CD14-positive monocyte (primary cell): ENCODE measurements around the gene CPNE2. TPM values are rescaled to one million over a fixed set of nuclear protein-coding genes. Genes with fewer than 3 reads are reported as not detected.

Experiments
- DNase-seq, 3 donors: peaks; one replicate each; pipeline ENCODE4 v3.0.0-alpha.2; 2011 to 2022
- H2AFZ ChIP-seq: 2 replicates; pipeline ENCODE4 v1.6.0; 2012; ENCODE audit warnings: mild to moderate bottlenecking, low read depth, low read length, inconsistent platforms; ENCODE audit not compliant: insufficient read depth, poor library complexity, severe bottlenecking
- H3K27ac ChIP-seq, 2 donors: 1 replicate in 1 of 2; 2 replicates in 1 of 2; pipeline ENCODE4 v1.5.1; 2012 to 2013; ENCODE audit warnings: low read length in 2 of 2, control low read depth in 1 of 2, inconsistent platforms in 1 of 2, low read depth in 1 of 2, mild to moderate bottlenecking in 1 of 2
- H3K27me3 ChIP-seq, 2 donors: one replicate each; pipeline versions ENCODE4 v1.6.0 to v1.6.1; 2011 to 2013; ENCODE audit warnings: low read length in 2 of 2; ENCODE audit not compliant: control insufficient read depth in 2 of 2, insufficient read depth in 2 of 2
- H3K36me3 ChIP-seq, 2 donors: replicated peaks in 1 of 2; 1 replicate in 1 of 2; 2 replicates in 1 of 2; pipeline versions ENCODE4 v1.5.1 to v1.6.1; 2012 to 2013; ENCODE audit warnings: low read length in 2 of 2, control low read depth in 1 of 2, inconsistent platforms in 1 of 2, mild to moderate bottlenecking in 1 of 2; ENCODE audit not compliant: insufficient read depth in 2 of 2, control insufficient read depth in 1 of 2
- H3K4me1 ChIP-seq, 2 donors: 1 replicate in 1 of 2; 2 replicates in 1 of 2; pipeline versions ENCODE4 v1.5.1 to v1.6.1; 2012 to 2013; ENCODE audit warnings: low read length in 2 of 2, control low read depth in 1 of 2, inconsistent platforms in 1 of 2, mild to moderate bottlenecking in 1 of 2, moderate library complexity in 1 of 2; ENCODE audit not compliant: insufficient read depth in 2 of 2, control insufficient read depth in 1 of 2
- H3K4me2 ChIP-seq: replicated peaks from 2 replicates; pipeline ENCODE3; 2012; ENCODE audit warnings: low read length, moderate library complexity, mild to moderate bottlenecking; ENCODE audit not compliant: poor library complexity, severe bottlenecking; ENCODE audit errors: extremely low read depth
- H3K4me3 ChIP-seq, 3 experiments: fragments of 200-600 bp in 1 of 3; sonication (generic) in 1 of 3; replicated peaks in 1 of 3; 1 replicate in 2 of 3; 2 replicates in 1 of 3; pipeline ENCODE4 v1.5.1; 2011 to 2013; ENCODE audit warnings: low read length in 3 of 3, mild to moderate bottlenecking in 3 of 3, control low read depth in 2 of 3, low read depth in 2 of 3, inconsistent platforms in 1 of 3, moderate library complexity in 1 of 3
- H3K79me2 ChIP-seq: 2 replicates; pipeline ENCODE4 v1.6.0; 2012; ENCODE audit warnings: mild to moderate bottlenecking, control low read depth, inconsistent platforms, low read length, moderate library complexity; ENCODE audit not compliant: insufficient read depth
- H3K9ac ChIP-seq: 2 replicates; pipeline ENCODE4 v1.6.0; 2017; ENCODE audit warnings: low read length, mild to moderate bottlenecking; ENCODE audit not compliant: insufficient read depth, poor library complexity, severe bottlenecking
- H3K9me3 ChIP-seq, 2 donors: replicated peaks in 1 of 2; 1 replicate in 1 of 2; 2 replicates in 1 of 2; pipeline versions ENCODE4 v1.5.1 to v1.6.1; 2012 to 2013; ENCODE audit warnings: low read length in 2 of 2, control low read depth in 1 of 2; ENCODE audit not compliant: control insufficient read depth in 1 of 2, insufficient read depth in 1 of 2
- H4K20me1 ChIP-seq: 2 replicates; pipeline ENCODE4 v1.6.0; 2012; ENCODE audit warnings: mild to moderate bottlenecking, low read length, control low read depth, moderate library complexity; ENCODE audit not compliant: insufficient read depth
- H3K27ac Mint-ChIP-seq, 7 donors: one replicate each; pipeline ENCODE4 v1.8.0; 2020; ENCODE audit warnings: mild to moderate bottlenecking in 7 of 7, mixed read lengths in 7 of 7, moderate library complexity in 6 of 7, inconsistent platforms in 2 of 7
- H3K27me3 Mint-ChIP-seq, 3 donors: one replicate each; pipeline ENCODE4 v1.8.0; 2021 to 2022; ENCODE audit warnings: low read depth in 3 of 3, mild to moderate bottlenecking in 3 of 3, mixed read lengths in 3 of 3, moderate library complexity in 3 of 3, inconsistent platforms in 1 of 3
- H3K36me3 Mint-ChIP-seq, 2 donors: one replicate each; pipeline ENCODE4 v1.8.0; 2020; ENCODE audit warnings: mixed read lengths in 2 of 2, inconsistent platforms in 1 of 2, mild to moderate bottlenecking in 1 of 2
- H3K4me1 Mint-ChIP-seq: one replicate; pipeline ENCODE4 v1.8.0; 2020; ENCODE audit warnings: mild to moderate bottlenecking, mixed read lengths
- H3K4me3 Mint-ChIP-seq, 2 donors: one replicate each; pipeline ENCODE4 v1.8.0; 2020; ENCODE audit warnings: mild to moderate bottlenecking in 2 of 2, mixed read lengths in 2 of 2, moderate library complexity in 1 of 2
- H3K9me3 Mint-ChIP-seq, 7 donors: one replicate each; pipeline ENCODE4 v1.8.0; 2020 to 2022; ENCODE audit warnings: mixed read lengths in 7 of 7, mild to moderate bottlenecking in 6 of 7, moderate library complexity in 6 of 7, inconsistent platforms in 2 of 7
- CTCF ChIP-seq: fragments of 200-600 bp; IDR thresholded peaks from one replicate; pipeline ENCODE4 v1.8.0; 2022; ENCODE audit warnings: antibody characterized with exemption, mild to moderate bottlenecking
- WGBS: methylation state at CpG from one replicate; pipeline ENCODE4 v1.1.5; 2013; ENCODE audit warnings: missing lambda C conversion rate; ENCODE audit not compliant: insufficient coverage; 5-methylcytosine and 5-hydroxymethylcytosine counted together
- intact Hi-C, 2 donors: fragments of 100-400 bp; cut with micrococcal nuclease; formaldehyde crosslinking; loops; one replicate each; pipeline versions ENCODE4 v1.15.0 to v1.15.1; 2023
- polyA plus RNA-seq, 3 donors: library from polyadenylated mRNA; depleted of rRNA in 1 of 3; unstranded in 2 of 3; stranded (reverse) in 1 of 3; fragments of 300-500 nt in 2 of 3; fragments of >200 nt in 1 of 3; fragmentation: Illumina TruSeq in 2 of 3; gene quantifications; 1 replicate in 2 of 3; 2 replicates in 1 of 3; pipeline ENCODE4 v1.2.3, GENCODE V29; 2012 to 2021

Gene CPNE2
- polyA plus RNA-seq, 3 donors, result 18.3 to 68.8 (median 23.9) TPM

- no peaks in the 10 kb centered on the region for H3K9me3 ChIP-seq
- no peak overlapping the region for H3K27ac ChIP-seq
- H4K20me1 ChIP-seq, result peaks cover 76% of the 10 kb centered on the region
- H3K4me2 ChIP-seq, result no peak overlapping the region
- peaks cover 96% of the 10 kb centered on the region for H3K79me2 ChIP-seq
- Mint-ChIP-seq H3K4me3 (no peak overlapping the region), H3K36me3 (peaks cover 10 to 12% of the 10 kb centered on the region in 2 donors), H3K27me3 (peaks cover 0 to 2% (median 1%) of the 10 kb centered on the region in 3 donors), H3K27ac (peak overlapping the region in 1 of 7 donors; percentile 46), H3K4me1 (peaks cover 12% of the 10 kb centered on the region), H3K9me3 (peaks cover 0 to 2% (median 0%) of the 10 kb centered on the region in 7 donors)
- H3K4me3 ChIP-seq, result no peak overlapping the region
- H3K9ac ChIP-seq, result no peak overlapping the region
- no peak for DNase-seq
- no peak overlapping the region for H2AFZ ChIP-seq
- no peaks in the 10 kb centered on the region for H3K27me3 ChIP-seq
- peaks cover 0 to 4% of the 10 kb centered on the region in 2 donors for H3K4me1 ChIP-seq
- intact Hi-C loops, result no loop called here
- TF ChIP-seq CTCF, result no peak
- H3K36me3 ChIP-seq, result peaks cover 2 to 8% of the 10 kb centered on the region in 2 donors
These were observed 102.1 kb downstream of the CPNE2 start for GRCh38 chr16:57194512-57194911.

- Mint-ChIP-seq H3K4me1 (peaks cover 3% of the 10 kb centered on the region), H3K27ac (peak overlapping the region in 1 of 7 donors; percentile 17), H3K36me3 (peaks cover 10 to 18% of the 10 kb centered on the region in 2 donors), H3K27me3 (peaks cover 0 to 2% (median 1%) of the 10 kb centered on the region in 3 donors), H3K9me3 (peaks cover 0 to 2% (median 0%) of the 10 kb centered on the region in 7 donors), H3K4me3 (no peak overlapping the region)
- Histone ChIP-seq H4K20me1 (peaks cover 69% of the 10 kb centered on the region), H3K36me3 (peaks cover 2 to 8% of the 10 kb centered on the region in 2 donors), H2AFZ (no peak overlapping the region), H3K27me3 (no peaks in the 10 kb centered on the region), H3K4me2 (no peak overlapping the region), H3K4me1 (no peaks in the 10 kb centered on the region), H3K9ac (no peak overlapping the region), H3K9me3 (no peaks in the 10 kb centered on the region), H3K27ac (no peak overlapping the region), H3K79me2 (peaks cover 80% of the 10 kb centered on the region), H3K4me3 (no peak overlapping the region)
- no peak for DNase-seq
- intact Hi-C loops, result no loop called here
- TF ChIP-seq CTCF, result no peak
- WGBS, result 100% methylated on average over 1 of the region's 4 CpGs
These were observed 103.9 kb downstream of the CPNE2 start for GRCh38 chr16:57196286-57196685.
